CD4-positive, alpha-beta T cell treated with Interleukin-12 subunit alpha and Interleukin-12 subunit beta, for 1 hour (primary cell): ENCODE data around the gene ESYT1.
"Not testable (repeated sequence)": the region's sequence is repeated elsewhere in the genome, so short reads cannot be mapped to it uniquely, and the experiment has no call there.

ENCODE experiments used
- DNase-seq: peaks from one replicate; pipeline ENCODE4 v3.0.0-alpha.2; 2020

The ESYT1 gene

DNA sequence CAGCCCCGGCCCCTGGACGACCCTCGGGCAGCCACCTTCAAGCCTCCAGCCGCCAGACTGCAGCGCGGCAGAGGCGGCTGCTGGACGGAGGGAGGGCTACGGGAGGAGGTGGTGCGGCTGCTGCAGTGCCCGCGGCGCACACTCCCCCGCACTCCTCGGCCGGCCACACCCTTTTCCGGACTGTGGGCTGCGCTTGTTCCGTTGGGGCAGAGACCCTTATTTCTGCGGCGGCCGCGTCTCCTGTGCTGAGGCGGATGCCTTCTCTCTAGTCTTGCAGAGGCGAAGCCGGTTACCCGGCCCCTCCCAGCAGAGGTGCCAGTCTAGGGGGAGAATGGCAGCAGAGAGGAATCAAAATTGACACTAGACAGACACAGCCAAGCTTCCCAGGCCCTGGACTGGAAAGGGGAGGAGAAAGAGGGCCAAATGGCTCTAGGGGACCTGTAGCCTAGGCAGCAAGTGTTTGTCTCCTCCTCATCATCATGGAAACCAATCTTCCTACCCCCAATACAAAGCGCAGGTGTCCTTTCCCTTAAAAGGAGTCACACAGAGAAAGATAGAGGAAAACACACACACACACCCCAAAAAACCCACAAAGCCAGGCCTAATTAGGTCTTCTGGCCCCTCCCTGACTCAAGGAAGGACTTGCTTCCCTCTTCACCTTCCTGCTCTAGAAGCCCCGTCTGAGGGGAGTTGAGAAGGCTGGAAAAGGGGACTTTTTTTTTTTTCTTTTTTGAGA, 1.3 kb downstream of the ESYT1 start:
- DNase-seq, result peak; percentile 85

GRCh38 chr12:56129942-56130495, 2.0 kb downstream of the ESYT1 start:
- no peak for DNase-seq

GRCh38 chr12:56130876-56131275, 2.8 kb downstream of the ESYT1 start:
- DNase-seq, result no peak

GRCh38 chr12:56134897-56135296, 6.8 kb downstream of the ESYT1 start:
- DNase-seq, result no peak

- DNase-seq, result no peak
Observed at GRCh38 chr12:56137853-56138571, 9.9 kb downstream of the ESYT1 start.

- DNase-seq, result no peak
Observed at GRCh38 chr12:56141946-56142784, 14.1 kb downstream of the ESYT1 start.

DNA sequence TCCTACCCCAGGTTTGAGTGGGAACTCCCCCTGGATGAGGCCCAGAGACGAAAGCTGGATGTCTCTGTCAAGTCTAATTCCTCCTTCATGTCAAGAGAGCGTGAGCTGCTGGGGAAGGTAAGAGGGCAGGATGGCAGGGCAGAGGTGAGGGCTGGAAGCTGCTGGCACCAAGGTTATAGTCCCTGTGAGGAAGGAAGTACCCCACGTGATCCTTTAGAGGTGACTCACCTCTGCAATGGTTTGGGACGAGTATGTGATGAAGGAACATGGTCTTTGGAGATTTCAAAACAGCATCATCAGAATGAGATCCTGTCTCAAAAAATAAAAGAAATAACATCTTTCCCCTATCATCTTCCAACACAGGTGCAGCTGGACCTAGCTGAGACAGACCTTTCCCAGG, 15.2 kb downstream of the ESYT1 start:
- DNase-seq, result no peak

DNA sequence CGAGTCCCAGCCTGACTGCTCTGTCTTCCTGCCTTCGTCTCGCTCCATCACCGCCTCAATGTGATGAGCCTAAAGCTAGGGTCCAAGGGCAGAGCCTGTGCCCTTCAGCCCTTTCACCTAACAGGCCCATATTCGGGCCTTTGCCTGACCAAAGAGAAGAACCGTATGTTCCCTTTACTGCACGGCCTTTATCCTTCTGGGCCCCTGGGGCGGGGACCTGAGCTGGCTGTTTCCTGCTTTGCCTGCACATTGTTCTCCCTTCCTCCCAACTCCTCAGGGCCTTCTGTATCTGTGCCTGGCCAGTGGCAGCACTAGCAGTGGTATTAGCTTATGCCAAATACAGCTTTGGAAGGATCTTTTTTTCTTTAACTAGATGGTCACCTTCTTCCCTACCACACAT, 15.8 kb downstream of the ESYT1 start:
- DNase-seq, result no peak

DNA sequence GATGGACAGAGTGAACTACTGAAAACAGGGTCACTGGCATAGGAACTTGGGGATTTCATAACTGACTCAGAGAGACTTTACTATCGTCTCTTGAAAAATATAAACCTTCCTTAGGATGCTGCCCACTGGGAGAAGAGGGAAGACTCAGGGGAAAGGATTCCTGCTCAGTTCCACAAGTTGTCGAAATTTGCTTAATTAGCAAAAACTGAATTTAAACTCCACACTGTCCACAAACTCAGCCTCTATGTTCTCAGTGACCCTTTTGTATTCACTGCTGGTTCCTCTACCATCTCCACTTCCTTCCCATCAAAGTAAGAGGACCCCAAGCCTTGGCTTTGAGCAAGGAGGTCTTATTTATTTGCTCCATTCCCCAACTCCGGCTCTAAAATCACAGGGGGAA, 17.1 kb downstream of the ESYT1 start:
- DNase-seq, result no peak

GRCh38 chr12:56146492-56147460, 18.7 kb downstream of the ESYT1 start:
- no peak for DNase-seq

DNA sequence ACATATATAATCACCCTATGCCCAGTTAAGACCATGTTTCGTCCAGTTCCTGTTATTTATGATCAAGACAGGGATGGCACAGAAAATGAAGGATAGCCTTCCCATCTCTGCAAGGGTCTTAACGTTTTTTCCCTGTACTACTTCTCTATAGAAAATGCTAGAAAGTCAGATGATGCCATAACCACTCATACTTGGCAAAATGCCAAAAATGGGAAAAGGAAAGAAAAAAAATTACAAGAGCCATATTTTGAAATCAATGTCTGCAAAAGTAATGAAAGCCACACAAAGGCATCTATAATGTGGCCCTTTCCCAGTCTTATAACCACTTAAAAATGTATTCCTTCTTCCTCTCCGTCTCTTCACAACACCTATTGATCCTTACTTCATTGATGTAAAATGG, 22.5 kb downstream of the ESYT1 start:
- DNase-seq, result no peak

- peak; percentile 72 for DNase-seq
Observed at GRCh38 chr12:56151672-56152131, 23.6 kb downstream of the ESYT1 start.

- DNase-seq, result peak; percentile 91
Observed at GRCh38 chr12:56152132-56152755, 24.2 kb downstream of the ESYT1 start, which contains the start of gene MYL6B. TSS of gene MYL6B (plus strand) at chr12:56152587. CDS start at chr12:56153919, 1,332 bp downstream.

GRCh38 chr12:56152756-56153677, 24.9 kb downstream of the ESYT1 start:
- no peak for DNase-seq

GRCh38 chr12:56153678-56154065, 25.6 kb downstream of the ESYT1 start:
- no peak for DNase-seq

GRCh38 chr12:56154246-56154771, 26.2 kb downstream of the ESYT1 start:
- DNase-seq, result no peak

DNA sequence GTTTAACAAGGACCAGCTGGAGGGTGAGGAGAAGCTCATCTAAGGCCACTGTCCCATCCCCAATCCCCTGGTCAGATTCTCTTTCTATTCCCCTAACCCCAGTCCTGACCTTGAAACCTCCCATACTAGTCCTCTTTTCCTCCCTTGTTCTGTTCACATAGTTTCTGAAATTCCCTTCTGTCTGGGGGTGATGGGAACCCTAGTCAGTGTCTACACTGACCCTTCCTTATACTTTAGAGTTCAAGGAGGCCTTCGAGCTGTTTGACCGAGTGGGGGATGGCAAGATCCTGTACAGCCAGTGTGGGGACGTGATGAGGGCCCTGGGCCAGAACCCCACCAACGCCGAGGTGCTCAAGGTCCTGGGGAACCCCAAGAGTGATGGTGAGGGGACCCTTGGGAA, 26.8 kb downstream of the ESYT1 start:
- DNase-seq, result no peak

- no peak for DNase-seq
Observed at GRCh38 chr12:56155256-56155845, 27.3 kb downstream of the ESYT1 start.

- not testable (repeated sequence) for DNase-seq
Observed at GRCh38 chr12:56156464-56157200, 28.6 kb downstream of the ESYT1 start.
